HG03565 (cell line): ENCODE results near the gene RILPL1.
"Not testable (repeated sequence)": the region's sequence is repeated elsewhere in the genome, so short reads cannot be mapped to it uniquely, and the experiment has no call there.

ENCODE experiments used
- ATAC-seq: cut with Tn5 transposase; IDR thresholded peaks from one replicate; pipeline ENCODE4 v1.9.1; 2021; ENCODE audit warnings: mild to moderate bottlenecking, moderate library complexity; ENCODE audit not compliant: unreplicated experiment

RILPL1 gene

GRCh38 chr12:123531091-123531490 lies 2.4 kb downstream of the RILPL1 start:
- ATAC-seq = no peak

GRCh38 chr12:123530668-123531067 lies 2.9 kb downstream of the RILPL1 start:
- ATAC-seq = no peak

GRCh38 chr12:123529686-123530085 lies 3.8 kb downstream of the RILPL1 start:
- ATAC-seq = no peak

GRCh38 chr12:123528858-123529257 lies 4.7 kb downstream of the RILPL1 start:
- no peak for ATAC-seq

- ATAC-seq = no peak
These were observed 6.9 kb downstream of the RILPL1 start for GRCh38 chr12:123526542-123527080.

- no peak for ATAC-seq
These were observed 9.1 kb downstream of the RILPL1 start for GRCh38 chr12:123524378-123524777.

- no peak for ATAC-seq
These were observed 10.0 kb downstream of the RILPL1 start for GRCh38 chr12:123523518-123523917.

- ATAC-seq = no peak
These were observed 11.4 kb downstream of the RILPL1 start for GRCh38 chr12:123522164-123522563.

GRCh38 chr12:123520567-123521474 lies 12.7 kb downstream of the RILPL1 start:
- ATAC-seq = no peak

- ATAC-seq = no peak
These were observed 14.1 kb downstream of the RILPL1 start for GRCh38 chr12:123519141-123520001.

GRCh38 chr12:123516216-123516780 lies 17.2 kb downstream of the RILPL1 start:
- no peak for ATAC-seq

GRCh38 chr12:123514582-123515221 lies 18.8 kb downstream of the RILPL1 start:
- not testable (repeated sequence) for ATAC-seq

- no peak for ATAC-seq
These were observed 19.7 kb downstream of the RILPL1 start for GRCh38 chr12:123513805-123514204.

GRCh38 chr12:123512838-123513665 lies 20.5 kb downstream of the RILPL1 start:
- no peak for ATAC-seq

- no peak for ATAC-seq
These were observed 26.7 kb downstream of the RILPL1 start for GRCh38 chr12:123506843-123507236.

- ATAC-seq = no peak
These were observed 27.3 kb downstream of the RILPL1 start for GRCh38 chr12:123506059-123506842.

- ATAC-seq = no peak
These were observed 31.3 kb downstream of the RILPL1 start for GRCh38 chr12:123502163-123502704.

- ATAC-seq = no peak
These were observed 34.2 kb downstream of the RILPL1 start for GRCh38 chr12:123499332-123499731.
